ENCODE measurements around the gene WFIKKN1.
A peak's percentile ranks its signal among the peaks of the same experiment; 100 is the strongest.

The WFIKKN1 gene

DNA sequence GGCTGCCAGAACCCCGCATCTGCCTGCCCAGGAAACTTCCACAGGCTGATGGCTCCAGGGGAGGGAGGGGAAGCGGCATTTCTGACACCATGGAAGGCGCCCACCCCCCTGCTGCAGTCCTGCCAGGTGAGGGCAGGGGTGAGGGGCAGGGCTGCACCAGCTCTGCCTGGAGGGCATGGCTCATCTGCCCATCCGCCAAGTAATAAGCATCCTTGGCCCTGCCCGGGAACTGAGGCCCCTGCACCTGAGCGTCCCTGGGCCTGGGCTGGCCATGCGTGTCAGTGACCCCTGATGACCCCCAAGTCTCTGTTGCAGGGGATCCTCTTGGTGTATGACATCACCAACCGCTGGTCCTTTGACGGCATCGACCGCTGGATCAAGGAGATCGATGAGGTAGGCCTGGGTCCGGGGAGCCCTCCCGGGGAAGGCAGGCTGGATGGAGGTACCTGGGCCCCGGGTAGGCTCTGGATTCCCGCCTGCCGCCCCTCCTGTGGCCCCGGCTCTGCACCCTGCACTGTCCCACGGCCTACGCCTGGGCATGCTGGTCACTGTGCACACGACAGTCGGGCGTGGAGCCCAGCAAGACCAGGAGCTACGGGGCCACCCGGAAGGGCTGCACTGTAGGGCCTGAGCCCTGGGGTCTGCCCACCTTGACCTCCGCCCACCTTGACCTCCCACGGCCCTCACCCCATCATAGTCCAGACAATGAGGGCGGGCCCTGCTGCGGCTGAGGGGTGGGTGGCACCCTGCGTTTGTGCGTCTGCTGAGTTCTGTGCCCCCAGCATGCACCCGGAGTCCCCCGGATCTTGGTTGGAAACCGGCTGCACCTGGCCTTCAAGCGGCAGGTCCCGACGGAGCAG, 5.4 kb upstream of the WFIKKN1 start:
- Histone ChIP-seq H3K27ac (ENCODE audit: low read depth, low read length) (no peak overlapping the region), H3K27me3 (ENCODE audit: insufficient read depth, low read length) (no peaks in the 10 kb centered on the region), H2AFZ (ENCODE audit: low read length, unreplicated experiment) (no peak overlapping the region), H3K36me3 (ENCODE audit: insufficient read depth, low read length) (no peaks in the 10 kb centered on the region), H3K4me1 (ENCODE audit: control insufficient read depth, insufficient read depth, low read length, unreplicated experiment) (peaks cover 24% of the 10 kb centered on the region), H3K4me3 (ENCODE audit: low read depth, low read length) (no peak overlapping the region), H3K79me2 (ENCODE audit: control insufficient read depth, insufficient read depth, low read length, unreplicated experiment) (no peaks in the 10 kb centered on the region)

DNA sequence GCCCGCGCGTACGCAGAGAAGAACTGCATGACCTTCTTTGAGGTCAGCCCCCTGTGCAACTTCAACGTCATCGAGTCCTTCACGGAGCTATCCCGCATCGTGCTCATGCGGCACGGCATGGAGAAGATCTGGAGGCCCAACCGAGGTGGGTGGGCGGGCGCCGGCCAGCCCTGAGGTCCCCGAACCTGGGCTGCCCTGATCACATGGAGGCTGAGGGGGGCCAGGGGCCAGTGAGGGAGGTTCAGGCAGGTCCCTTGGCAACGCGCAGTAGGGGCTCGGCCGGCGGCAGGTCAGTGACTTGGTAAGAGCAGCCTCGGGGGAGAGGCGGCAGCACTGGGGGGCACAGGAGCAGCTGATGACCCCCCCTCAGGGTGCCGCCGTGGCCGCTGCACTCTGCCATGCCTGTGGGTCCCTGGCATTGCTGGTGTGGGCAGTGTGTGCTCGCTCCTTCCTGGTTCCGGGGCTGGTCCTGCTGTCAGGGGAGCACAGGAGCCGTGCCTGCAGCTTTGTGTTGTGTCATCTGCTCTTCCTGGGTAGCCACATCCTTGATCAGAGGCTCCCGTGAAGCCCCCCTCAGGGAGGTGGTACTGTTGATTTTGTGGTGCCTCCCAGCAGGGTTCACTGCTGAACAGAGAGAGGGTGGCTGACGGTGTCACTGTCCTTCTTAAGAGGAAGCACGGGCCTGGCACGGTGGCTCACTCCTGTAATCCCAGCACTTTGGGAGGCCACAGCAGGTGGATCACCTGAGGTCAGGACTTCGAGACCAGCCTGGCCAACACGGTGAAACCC, 4.6 kb upstream of the WFIKKN1 start:
- Histone ChIP-seq H3K27ac (ENCODE audit: low read depth, low read length) (peak overlapping the region; percentile 70), H3K79me2 (ENCODE audit: control insufficient read depth, insufficient read depth, low read length, unreplicated experiment) (no peaks in the 10 kb centered on the region), H3K27me3 (ENCODE audit: insufficient read depth, low read length) (no peaks in the 10 kb centered on the region), H3K4me1 (ENCODE audit: control insufficient read depth, insufficient read depth, low read length, unreplicated experiment) (peaks cover 32% of the 10 kb centered on the region), H3K4me3 (ENCODE audit: low read depth, low read length) (no peak overlapping the region), H3K36me3 (ENCODE audit: insufficient read depth, low read length) (no peaks in the 10 kb centered on the region), H2AFZ (ENCODE audit: low read length, unreplicated experiment) (no peak overlapping the region)

DNA sequence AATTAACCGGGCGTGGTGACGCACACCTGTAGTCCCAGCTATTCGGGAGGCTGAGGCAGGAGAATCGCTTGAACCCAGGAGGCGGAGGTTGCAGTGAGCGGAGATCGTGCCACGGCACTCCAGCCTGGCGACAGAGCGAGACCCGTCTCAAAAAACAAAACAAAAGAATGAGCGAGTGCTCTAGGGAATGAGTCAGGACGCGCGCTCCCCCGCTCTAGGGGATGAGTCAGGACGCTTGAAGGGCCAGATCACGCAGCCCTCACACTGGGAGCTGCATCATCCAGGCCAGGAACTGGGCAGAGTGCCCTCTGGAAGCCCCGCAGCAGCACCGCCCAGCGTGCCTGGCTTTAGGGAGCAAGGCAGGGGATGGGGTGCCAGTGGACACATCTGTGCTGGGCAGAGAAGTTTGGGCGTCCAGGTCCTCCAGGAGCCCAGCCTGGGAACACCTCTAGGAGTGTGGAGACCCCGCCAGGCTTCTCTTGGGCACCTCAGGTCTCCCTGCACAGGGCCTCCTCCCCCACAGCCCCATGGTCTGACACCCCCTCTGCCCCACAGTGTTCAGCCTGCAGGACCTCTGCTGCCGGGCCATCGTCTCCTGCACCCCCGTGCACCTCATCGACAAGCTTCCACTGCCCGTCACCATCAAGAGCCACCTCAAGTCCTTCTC, 3.9 kb upstream of the WFIKKN1 start:
- Histone ChIP-seq H2AFZ (ENCODE audit: low read length, unreplicated experiment) (no peak overlapping the region), H3K27ac (ENCODE audit: low read depth, low read length) (peak overlapping the region; percentile 70), H3K4me3 (ENCODE audit: low read depth, low read length) (no peak overlapping the region; the same call in 1 of the 2 replicates), H3K36me3 (ENCODE audit: insufficient read depth, low read length) (no peaks in the 10 kb centered on the region), H3K79me2 (ENCODE audit: control insufficient read depth, insufficient read depth, low read length, unreplicated experiment) (no peaks in the 10 kb centered on the region), H3K27me3 (ENCODE audit: insufficient read depth, low read length) (no peaks in the 10 kb centered on the region), H3K4me1 (ENCODE audit: control insufficient read depth, insufficient read depth, low read length, unreplicated experiment) (peaks cover 33% of the 10 kb centered on the region)

DNA sequence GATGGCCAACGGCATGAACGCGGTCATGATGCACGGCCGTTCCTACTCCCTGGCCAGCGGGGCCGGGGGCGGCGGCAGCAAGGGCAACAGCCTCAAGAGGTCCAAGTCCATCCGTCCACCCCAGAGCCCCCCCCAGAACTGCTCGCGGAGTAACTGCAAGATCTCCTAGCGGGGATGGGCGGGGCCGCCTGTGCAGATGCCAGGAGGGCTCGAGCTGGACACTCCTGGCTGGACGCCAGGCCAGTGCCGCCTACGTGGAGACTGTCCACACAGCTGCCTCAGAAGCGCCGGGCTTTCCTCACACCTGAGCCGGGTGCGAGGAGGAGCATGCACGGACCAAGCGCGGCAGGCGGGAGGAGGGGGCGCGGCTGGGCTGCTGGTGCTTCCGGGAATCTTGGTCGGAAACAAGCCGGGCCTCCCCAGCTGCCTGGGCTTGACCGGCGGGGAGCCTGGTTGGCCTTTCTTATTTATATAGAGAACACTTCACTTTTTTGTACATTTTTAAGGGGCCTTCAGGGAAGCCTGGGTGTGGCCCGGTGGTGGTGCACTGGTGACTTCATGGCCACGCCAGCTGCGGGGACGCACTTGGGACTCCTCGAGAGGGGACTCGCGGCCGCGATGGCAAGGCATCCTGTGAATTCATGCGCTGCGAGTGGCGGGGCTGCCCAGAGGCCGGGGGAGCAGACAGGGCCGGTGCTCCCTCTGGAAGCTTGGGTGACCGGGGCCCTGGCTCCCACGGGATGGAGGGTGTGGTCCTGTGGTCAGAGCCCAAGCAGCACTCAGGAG, 3.1 kb upstream of the WFIKKN1 start:
- H3K79me2 ChIP-seq (ENCODE audit: control insufficient read depth, insufficient read depth, low read length, unreplicated experiment), result no peaks in the 10 kb centered on the region
- H3K27me3 ChIP-seq (ENCODE audit: insufficient read depth, low read length), result no peaks in the 10 kb centered on the region
- H3K4me1 ChIP-seq (ENCODE audit: control insufficient read depth, insufficient read depth, low read length, unreplicated experiment), result peaks cover 33% of the 10 kb centered on the region
- H3K36me3 ChIP-seq (ENCODE audit: insufficient read depth, low read length), result no peaks in the 10 kb centered on the region
- H3K4me3 ChIP-seq (ENCODE audit: low read depth, low read length), result no peak overlapping the region; the same call in 1 of the 2 replicates
- peak overlapping the region; percentile 20; the same call in 1 of the 2 replicates for H3K27ac ChIP-seq (ENCODE audit: low read depth, low read length)
- H2AFZ ChIP-seq (ENCODE audit: low read length, unreplicated experiment), result no peak overlapping the region

DNA sequence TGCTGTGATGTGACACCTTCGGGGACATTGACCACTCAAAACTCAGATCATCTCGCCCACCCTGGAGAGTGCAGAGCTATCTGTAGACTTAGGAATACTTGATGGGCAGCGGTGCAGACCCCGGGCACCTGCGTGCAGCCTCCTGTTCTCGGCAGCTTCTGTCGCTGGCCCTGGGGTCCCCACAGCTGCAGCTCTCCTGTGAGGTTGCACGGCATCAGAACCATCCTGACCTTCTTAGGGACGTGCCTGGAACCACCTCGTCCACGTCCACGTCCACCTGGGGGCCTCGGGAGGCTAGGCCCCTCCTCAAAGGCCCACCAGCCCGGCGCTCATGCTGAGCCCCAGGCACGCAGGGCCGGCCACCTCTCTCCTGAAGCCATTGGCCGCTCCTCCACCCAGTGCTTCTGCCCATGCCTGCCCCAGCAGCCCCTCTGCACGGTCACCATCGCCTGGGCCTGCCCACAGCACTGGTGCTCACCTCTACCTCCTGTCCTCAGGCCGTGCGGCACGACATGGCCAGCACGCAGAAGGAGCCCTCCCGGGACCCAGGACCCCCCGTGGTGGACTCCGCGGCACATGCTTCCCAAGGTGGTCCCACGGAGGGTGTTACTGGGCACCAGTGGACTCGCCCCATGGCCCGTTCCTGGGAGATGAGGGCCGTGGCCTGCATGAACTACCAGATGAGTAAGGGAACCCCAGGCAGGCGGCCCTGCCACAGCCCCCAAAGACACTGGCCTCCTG, 2.3 kb upstream of the WFIKKN1 start:
- Histone ChIP-seq H3K4me1 (ENCODE audit: control insufficient read depth, insufficient read depth, low read length, unreplicated experiment) (peaks cover 33% of the 10 kb centered on the region), H3K36me3 (ENCODE audit: insufficient read depth, low read length) (peaks cover 3% of the 10 kb centered on the region; the same call in 1 of the 2 replicates), H3K27ac (ENCODE audit: low read depth, low read length) (no peak overlapping the region), H3K79me2 (ENCODE audit: control insufficient read depth, insufficient read depth, low read length, unreplicated experiment) (no peaks in the 10 kb centered on the region), H2AFZ (ENCODE audit: low read length, unreplicated experiment) (no peak overlapping the region), H3K4me3 (ENCODE audit: low read depth, low read length) (no peak overlapping the region), H3K27me3 (ENCODE audit: insufficient read depth, low read length) (no peaks in the 10 kb centered on the region)

DNA sequence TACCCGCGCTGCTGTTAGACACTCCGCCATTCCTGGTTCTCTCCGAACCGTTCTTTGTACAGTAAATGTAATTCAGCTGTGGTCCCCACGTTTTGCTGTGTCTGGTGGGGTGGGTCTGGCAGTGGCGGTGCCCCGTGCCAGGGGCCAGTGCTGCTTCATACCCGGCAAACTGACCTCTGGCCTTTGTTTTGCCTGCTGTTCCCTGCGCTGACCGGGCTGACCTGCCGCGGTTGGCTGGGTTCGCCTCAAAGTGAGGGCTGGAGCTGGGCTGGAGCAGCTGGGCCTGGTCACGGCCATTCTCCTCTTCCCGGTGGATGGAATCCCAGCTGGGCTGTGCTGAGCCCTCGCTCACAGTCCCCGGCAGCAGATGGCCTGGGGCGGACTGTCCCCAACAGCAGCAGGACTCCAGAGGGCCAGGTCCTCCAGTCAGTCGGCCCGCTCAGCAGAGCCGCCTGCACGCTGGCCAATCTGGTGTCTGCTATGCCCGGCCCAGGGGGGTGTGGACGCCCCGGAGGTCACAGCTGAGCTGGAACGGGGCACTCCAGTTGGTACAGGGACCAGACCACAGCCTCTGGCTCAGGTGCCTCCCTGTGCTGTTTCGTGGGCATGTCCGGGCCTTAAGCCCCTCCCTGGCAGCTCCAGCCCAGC, 1.5 kb upstream of the WFIKKN1 start:
- Histone ChIP-seq H3K27me3 (ENCODE audit: insufficient read depth, low read length) (no peaks in the 10 kb centered on the region), H3K36me3 (ENCODE audit: insufficient read depth, low read length) (peaks cover 3% of the 10 kb centered on the region; the same call in 1 of the 2 replicates), H3K4me1 (ENCODE audit: control insufficient read depth, insufficient read depth, low read length, unreplicated experiment) (peaks cover 33% of the 10 kb centered on the region), H2AFZ (ENCODE audit: low read length, unreplicated experiment) (no peak overlapping the region), H3K27ac (ENCODE audit: low read depth, low read length) (no peak overlapping the region), H3K4me3 (ENCODE audit: low read depth, low read length) (no peak overlapping the region), H3K79me2 (ENCODE audit: control insufficient read depth, insufficient read depth, low read length, unreplicated experiment) (no peaks in the 10 kb centered on the region)

DNA sequence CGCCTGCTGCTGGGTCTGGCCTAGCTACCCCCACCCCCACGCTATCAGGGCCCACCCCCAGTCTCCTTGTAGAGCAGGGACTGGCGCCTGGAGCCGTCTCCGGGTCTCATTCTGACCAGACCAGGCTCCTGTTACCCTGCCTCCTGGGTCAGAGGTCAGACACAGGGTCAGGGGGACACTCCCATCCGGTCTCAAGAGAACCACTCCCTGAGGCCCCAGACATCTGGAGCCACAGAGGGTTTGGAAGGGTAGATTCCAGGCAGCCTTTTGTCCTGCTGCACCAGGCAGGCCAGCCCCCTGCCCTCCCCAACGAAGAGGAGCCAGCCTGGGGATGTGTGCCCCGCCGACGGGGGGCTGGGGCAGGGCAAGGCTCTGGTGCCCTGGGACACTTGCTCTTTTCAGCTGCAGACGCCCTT, 944 bp upstream of the WFIKKN1 start:
- no peak overlapping the region for H2AFZ ChIP-seq (ENCODE audit: low read length, unreplicated experiment)
- H3K79me2 ChIP-seq (ENCODE audit: control insufficient read depth, insufficient read depth, low read length, unreplicated experiment), result peaks cover 1% of the 10 kb centered on the region
- H3K36me3 ChIP-seq (ENCODE audit: insufficient read depth, low read length), result peaks cover 3% of the 10 kb centered on the region; the same call in 1 of the 2 replicates
- H3K27me3 ChIP-seq (ENCODE audit: insufficient read depth, low read length), result no peaks in the 10 kb centered on the region
- no peak overlapping the region for H3K4me3 ChIP-seq (ENCODE audit: low read depth, low read length)
- no peak overlapping the region for H3K27ac ChIP-seq (ENCODE audit: low read depth, low read length)
- peaks cover 34% of the 10 kb centered on the region for H3K4me1 ChIP-seq (ENCODE audit: control insufficient read depth, insufficient read depth, low read length, unreplicated experiment)

DNA sequence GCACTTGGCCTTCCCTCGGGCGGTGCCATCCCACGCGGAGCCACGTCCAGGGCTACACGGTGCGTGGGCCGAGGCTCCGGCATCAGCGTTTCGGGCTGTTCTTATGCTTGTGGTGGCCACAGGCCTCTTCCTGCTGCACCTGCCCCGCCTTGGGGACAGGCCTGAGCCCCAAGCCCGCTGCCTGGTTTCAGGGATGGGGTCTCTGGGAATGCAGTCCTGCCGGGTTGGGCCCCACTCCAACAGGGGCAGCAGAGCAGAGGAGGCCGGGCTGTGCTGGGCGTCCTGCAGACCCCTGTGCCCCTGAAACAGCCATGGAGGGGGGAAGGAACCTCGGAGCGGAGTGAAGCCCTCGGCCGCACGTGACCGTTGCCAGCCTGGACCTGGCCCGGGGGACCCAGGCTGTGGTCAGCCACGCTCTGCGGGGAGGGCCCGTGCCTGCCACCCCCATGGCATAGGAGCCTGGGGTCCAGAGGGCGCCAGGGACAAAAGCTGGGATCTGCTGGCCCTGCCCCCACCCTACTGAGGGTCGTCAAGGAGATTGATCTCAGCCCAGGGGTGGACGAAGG, 453 bp upstream of the WFIKKN1 start:
- Histone ChIP-seq H3K4me3 (ENCODE audit: low read depth, low read length) (no peak overlapping the region), H3K27ac (ENCODE audit: low read depth, low read length) (no peak overlapping the region), H2AFZ (ENCODE audit: low read length, unreplicated experiment) (no peak overlapping the region), H3K27me3 (ENCODE audit: insufficient read depth, low read length) (no peaks in the 10 kb centered on the region), H3K79me2 (ENCODE audit: control insufficient read depth, insufficient read depth, low read length, unreplicated experiment) (peaks cover 6% of the 10 kb centered on the region), H3K4me1 (ENCODE audit: control insufficient read depth, insufficient read depth, low read length, unreplicated experiment) (peaks cover 38% of the 10 kb centered on the region), H3K36me3 (ENCODE audit: insufficient read depth, low read length) (peaks cover 3% of the 10 kb centered on the region; the same call in 1 of the 2 replicates)

DNA sequence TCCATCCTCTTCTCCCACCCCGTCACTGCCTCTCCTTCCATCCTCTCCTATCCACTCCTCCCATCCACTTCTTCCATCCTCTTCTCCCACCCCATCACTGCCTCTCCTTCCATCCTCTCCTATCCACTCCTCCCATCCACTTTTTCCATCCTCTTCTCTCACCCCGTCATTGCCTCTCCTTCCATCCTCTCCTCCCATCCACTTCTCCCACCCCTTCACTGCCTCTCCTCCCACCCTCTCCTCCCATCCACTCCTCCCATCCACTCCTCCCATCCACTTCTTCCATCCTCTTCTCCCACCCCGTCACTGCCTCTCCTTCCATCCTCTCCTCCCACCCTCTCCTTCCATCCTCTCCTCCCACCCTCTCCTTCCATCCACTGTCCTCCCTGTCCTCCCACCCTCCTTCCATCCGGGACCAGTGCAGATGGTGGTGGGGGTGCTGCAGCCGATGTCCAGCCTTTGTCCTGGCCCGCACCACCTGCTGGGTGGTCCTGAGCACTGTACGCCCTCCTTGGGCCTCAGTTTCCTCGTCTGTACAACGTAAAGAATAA, 1.1 kb downstream of the WFIKKN1 start:
- no peak overlapping the region for H3K4me3 ChIP-seq (ENCODE audit: low read depth, low read length)
- H2AFZ ChIP-seq (ENCODE audit: low read length, unreplicated experiment), result no peak overlapping the region
- H3K36me3 ChIP-seq (ENCODE audit: insufficient read depth, low read length), result peaks cover 3% of the 10 kb centered on the region; the same call in 1 of the 2 replicates
- no peak overlapping the region for H3K27ac ChIP-seq (ENCODE audit: low read depth, low read length)
- peaks cover 10% of the 10 kb centered on the region for H3K79me2 ChIP-seq (ENCODE audit: control insufficient read depth, insufficient read depth, low read length, unreplicated experiment)
- H3K27me3 ChIP-seq (ENCODE audit: insufficient read depth, low read length), result no peaks in the 10 kb centered on the region
- peaks cover 31% of the 10 kb centered on the region for H3K4me1 ChIP-seq (ENCODE audit: control insufficient read depth, insufficient read depth, low read length, unreplicated experiment)
